GM12872 (cell line): ENCODE results near the gene H1-8.

ENCODE experiments used
- TF ChIP-seq, protein P1 (sequence below): IDR thresholded peaks from 3 replicates; pipeline ENCODE4 v1.5.1; 2011; ENCODE audit warnings: low read depth, mild to moderate bottlenecking, low read length, moderate library complexity; ENCODE audit not compliant: insufficient read depth

H1-8 gene

DNA sequence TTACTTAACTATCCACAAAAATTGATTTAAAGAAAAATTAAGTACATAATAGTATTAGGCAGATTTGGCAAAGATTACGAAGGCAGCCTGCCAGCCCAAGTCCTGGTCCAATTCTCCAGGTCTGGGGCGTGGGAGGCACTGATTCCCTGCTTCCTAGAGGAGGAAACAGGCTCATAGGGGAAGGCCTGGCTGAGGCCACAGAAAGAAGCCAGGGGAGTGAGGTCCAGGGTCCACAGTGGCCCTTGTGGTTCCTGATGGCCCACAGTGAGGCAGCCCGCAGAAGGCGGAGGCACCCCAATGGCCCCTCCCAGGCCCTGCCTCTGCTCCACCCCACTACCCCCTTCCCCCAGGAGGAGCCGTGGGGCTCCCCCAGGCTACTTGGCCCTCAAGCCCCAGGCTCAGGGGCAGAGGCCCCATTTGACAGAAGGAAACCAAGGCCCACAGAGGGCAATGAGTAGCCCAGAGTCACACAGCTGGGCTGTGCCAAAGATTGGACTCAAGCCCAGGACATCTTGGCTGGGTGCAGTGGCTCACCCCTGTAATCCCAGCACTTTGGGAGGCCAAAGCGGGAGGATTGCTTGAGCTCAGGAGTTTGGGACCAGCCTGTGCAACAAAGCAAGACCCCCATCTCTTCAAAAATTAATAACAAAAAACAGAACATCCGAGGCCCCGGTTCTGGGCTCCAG is 21.0 kb downstream of the H1-8 start:
- TF ChIP-seq, protein P1, sequence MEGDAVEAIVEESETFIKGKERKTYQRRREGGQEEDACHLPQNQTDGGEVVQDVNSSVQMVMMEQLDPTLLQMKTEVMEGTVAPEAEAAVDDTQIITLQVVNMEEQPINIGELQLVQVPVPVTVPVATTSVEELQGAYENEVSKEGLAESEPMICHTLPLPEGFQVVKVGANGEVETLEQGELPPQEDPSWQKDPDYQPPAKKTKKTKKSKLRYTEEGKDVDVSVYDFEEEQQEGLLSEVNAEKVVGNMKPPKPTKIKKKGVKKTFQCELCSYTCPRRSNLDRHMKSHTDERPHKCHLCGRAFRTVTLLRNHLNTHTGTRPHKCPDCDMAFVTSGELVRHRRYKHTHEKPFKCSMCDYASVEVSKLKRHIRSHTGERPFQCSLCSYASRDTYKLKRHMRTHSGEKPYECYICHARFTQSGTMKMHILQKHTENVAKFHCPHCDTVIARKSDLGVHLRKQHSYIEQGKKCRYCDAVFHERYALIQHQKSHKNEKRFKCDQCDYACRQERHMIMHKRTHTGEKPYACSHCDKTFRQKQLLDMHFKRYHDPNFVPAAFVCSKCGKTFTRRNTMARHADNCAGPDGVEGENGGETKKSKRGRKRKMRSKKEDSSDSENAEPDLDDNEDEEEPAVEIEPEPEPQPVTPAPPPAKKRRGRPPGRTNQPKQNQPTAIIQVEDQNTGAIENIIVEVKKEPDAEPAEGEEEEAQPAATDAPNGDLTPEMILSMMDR = no peak

DNA sequence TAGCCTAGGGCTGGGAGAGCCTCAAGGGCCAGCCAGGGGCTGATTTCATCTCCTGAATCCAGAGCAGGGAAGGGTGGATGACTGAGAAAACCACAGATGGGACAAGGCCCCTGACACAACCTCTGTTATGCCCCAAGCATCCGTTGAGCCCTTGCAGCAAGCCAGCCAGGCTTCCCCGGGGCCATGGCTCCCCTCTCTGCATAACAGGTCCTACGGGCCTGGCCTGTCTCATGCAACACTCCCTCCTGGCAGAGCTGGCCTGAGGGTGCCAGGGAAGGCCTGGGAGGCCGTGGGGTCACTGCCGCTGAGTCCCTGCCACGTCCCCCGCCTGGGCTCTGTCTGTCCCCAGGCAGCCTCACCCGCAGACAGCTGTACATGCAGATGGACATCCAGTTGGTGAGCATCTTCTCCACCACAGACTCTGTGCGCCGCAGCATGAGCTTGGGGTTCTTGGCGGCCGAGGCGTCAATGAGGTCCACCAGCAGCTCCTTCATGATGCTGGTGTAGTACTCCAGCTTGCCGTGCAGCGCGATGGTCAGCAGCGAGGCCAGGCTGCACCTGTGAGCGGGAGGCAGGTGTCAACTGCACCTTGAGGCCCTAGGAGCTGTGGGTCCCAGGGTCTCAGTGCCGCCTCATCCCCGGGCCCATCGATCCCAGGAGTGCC is 22.1 kb downstream of the H1-8 start:
- TF ChIP-seq, protein P1 = no peak

DNA sequence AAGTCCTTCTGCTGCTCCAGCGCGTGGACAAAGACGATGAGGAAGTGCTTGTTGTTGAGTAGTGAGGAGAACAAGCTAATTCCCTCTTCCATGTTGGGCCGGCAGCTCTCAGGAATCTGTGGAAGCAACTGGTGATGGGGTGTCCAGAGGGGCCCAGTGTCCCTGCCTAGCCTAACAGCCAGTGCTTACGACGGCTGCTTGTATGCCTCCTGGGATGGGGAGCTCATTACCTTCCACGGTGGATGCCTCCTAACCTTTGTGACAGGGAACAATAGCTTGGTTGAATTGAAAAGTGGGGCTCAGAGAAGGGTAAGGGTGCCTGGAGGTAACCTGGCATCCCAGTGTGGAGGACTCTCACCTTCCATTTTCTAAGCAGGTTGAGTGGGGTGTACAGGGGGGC is 22.9 kb downstream of the H1-8 start:
- TF ChIP-seq, protein P1 = no peak

DNA sequence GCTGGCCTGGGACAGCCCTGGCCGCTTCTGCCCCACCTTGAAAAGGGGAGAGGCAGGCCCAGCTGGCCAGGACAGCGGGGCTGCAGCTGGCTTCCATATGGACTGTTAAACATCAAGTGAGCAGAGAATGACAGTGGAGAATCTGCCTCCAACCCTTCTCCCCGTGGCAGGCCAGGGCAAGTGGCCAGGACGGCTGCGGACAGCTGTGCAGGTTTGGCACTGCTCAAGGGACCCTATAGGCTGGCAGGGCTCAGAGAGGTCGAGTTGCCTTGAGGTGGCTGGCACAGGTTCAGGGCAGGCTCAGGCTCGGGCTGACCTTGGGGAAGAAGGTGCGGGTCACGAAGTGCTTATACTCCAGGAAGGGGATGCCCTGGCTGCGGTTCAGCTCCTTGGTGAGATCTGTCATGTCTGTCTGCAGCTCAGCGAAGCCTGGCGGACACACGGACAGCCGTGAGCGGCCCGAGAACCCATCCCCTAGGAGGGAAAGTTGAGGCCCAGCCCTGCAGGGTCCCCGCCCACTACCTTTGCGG is 24.3 kb downstream of the H1-8 start:
- TF ChIP-seq, protein P1 = no peak

DNA sequence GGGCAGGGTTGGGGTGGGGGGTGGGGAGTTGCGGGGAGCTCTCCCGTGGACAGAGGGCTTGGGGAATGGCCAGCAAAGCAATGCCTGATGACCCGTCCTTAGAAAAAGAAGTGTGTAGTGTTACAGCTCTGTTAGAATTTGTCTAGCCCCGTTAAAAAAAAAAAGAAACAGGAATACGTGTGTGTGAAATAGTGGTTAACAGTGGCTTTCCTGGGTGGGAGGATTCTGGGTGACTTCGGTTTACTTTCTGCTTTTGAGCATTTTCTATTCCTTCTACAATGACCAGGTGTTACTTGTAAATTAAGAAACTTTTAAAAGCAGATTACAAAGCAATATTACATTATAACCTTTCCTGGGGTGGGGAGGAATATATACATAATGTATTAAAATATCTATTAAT is 25.0 kb downstream of the H1-8 start:
- TF ChIP-seq, protein P1 = no peak

DNA sequence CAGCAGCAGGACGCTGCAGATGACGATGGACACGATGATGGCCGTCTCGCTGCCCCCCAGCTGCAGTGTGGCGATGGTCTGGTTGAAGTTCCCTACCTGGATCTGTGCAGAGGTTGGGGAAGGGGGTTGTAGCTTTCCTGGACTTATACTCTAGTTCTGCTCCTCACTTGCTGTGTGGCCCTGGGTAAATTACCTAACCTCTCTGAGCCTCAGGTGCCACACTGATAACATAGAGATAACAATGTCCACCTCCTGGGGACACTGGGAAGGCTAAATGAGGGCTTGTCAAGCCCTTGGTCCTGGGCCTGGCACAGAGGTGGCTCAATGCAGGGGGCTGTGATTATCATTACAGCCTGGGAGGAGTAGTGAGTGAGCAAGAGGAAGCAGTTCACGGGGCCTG is 26.9 kb downstream of the H1-8 start:
- TF ChIP-seq, protein P1 = no peak

DNA sequence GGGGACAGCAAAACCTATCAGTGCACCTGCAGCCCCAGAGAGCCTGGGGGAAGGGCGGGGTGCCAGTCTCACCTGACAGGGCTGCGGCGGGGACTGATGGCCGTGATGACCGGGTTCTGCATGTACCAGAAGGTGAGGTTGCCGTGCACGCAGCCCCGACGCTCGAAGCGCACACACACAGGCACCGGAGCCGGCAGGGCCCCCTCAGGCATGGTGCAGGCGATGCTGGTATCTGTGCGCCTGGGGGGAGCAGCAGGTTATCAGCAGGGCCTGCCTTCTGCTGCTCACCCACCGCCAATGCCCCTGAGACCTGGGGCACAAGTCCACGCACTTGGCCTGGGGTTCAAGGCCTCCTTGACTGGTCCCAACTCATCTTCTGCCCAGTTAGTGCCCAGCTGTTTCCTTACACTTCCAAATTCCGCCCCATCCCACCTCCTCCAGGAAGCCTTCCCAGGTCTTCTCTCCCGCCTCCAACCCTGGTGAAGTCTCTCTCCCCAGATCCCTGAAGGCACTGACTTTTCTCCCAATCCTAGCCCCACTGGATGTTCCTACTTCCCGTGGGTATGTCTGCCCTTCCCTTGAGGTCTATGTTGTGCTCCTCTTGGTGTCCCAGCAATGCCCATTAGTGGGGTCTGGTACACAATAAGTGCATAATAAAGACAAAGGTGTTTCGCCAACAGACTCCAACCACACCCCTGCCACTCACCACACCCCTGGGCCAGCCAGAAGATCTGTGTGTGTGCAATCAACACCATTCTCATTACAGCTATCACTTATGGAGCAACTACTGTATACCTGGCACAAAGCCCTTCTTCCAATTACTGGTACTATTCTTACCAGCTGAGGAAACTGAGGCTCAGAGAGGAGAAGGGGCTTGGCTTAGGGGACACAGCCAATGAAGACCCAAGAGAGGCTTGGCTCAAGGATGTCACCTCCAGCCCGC is 28.9 kb downstream of the H1-8 start:
- TF ChIP-seq, protein P1 = no peak
